HS-5 (cell line): ENCODE results near the gene PIGV.
A peak's percentile ranks its signal among the peaks of the same experiment; 100 is the strongest.

Experiments
- DNase-seq: peaks from one replicate; pipeline ENCODE4 v3.0.0-alpha.2; 2012; ENCODE audit warnings: low read depth

The PIGV gene

GRCh38 chr1:26774462-26774861 is 13.3 kb upstream of the PIGV start:
- DNase-seq: no peak

- no peak for DNase-seq
Observed at GRCh38 chr1:26775666-26776065, 12.1 kb upstream of the PIGV start.

- no peak for DNase-seq
Observed at GRCh38 chr1:26779098-26779668, 8.6 kb upstream of the PIGV start.

DNA sequence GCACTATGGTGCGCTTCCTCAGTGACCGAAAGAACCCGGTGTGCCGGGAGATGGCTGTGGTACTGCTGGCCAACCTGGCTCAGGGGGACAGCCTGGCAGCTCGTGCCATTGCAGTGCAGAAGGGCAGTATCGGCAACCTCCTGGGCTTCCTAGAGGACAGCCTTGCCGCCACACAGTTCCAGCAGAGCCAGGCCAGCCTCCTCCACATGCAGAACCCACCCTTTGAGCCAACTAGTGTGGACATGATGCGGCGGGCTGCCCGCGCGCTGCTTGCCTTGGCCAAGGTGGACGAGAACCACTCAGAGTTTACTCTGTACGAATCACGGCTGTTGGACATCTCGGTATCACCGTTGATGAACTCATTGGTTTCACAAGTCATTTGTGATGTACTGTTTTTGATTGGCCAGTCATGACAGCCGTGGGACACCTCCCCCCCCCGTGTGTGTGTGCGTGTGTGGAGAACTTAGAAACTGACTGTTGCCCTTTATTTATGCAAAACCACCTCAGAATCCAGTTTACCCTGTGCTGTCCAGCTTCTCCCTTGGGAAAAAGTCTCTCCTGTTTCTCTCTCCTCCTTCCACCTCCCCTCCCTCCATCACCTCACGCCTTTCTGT is 7.3 kb upstream of the PIGV start:
- DNase-seq: no peak

GRCh38 chr1:26781206-26781825 is 6.4 kb upstream of the PIGV start:
- DNase-seq: no peak

DNA sequence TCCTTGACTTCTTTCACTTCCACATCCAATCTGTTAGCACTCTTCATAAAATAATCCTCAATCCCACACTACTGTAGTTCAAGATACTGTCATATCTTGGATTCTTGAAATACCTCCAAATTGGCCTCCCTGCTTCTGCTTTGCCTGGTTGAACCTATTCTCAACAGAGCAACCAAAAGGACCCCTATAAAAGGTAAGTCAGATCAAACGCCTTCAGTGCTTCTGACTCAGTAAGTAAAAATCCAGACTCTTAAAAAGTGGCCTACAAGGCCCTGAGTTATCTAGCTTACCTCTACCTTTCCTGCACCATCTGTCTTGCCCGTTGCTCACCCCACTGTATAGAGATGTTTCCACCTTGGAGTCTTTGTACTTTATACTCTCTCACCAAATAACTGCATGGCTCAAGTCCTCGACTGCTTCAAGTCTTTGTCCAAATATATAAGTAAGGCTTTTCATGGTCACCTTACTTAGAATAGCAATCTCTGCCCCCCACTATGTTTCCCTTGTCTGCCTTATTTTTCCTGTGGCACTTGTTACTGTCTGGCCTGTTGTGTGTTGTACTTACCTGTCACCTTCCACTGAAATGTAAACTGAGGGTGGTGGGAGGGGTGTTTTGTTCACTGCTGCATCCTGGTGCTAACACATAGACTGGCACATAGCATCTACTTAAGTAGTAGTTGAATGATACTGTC is 5.1 kb upstream of the PIGV start:
- DNase-seq: no peak

- no peak for DNase-seq
Observed at GRCh38 chr1:26783646-26784022, 4.1 kb upstream of the PIGV start.

DNA sequence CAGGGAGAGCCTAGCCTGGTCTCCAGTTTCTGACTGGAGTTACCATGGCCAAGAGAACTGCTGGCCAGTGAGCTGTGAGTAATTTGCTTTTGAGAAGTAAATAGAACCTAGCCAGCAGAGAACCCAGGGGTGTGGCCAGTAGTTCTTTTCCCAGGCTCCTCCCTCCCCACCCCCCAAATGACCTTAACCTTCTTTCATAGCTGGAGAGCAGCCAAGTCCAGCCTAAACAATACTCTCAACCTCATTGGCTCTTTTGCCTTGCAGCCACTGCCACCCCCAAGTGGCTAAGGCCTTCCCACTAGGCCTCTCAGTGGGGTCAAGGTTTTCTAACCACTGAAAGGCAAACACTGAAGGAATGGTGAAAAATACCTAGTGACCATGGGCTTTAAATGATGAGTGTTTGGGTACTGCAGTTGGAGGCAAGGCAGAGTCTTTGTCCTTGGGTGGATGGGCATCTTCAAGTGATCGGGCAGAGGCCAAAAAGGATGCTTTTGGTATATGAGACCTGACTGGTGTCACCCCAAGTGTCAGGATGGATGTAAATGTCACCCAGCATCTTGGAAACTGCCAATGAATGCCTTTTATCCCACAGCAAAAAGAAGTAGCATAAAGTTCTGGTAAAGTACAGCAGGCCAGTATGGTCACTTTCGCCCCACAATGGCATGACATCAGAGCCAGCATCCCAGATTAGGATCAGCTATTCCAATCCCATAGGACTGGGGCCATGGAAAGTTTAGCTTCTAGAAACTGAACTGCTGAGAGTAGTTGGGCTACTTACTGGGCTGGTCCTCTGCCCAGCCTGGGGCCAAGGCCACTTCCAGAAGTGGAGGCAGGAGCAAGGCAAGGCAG is 3.5 kb upstream of the PIGV start:
- DNase-seq: no peak

GRCh38 chr1:26784886-26785285 is 2.9 kb upstream of the PIGV start:
- DNase-seq: no peak

DNA sequence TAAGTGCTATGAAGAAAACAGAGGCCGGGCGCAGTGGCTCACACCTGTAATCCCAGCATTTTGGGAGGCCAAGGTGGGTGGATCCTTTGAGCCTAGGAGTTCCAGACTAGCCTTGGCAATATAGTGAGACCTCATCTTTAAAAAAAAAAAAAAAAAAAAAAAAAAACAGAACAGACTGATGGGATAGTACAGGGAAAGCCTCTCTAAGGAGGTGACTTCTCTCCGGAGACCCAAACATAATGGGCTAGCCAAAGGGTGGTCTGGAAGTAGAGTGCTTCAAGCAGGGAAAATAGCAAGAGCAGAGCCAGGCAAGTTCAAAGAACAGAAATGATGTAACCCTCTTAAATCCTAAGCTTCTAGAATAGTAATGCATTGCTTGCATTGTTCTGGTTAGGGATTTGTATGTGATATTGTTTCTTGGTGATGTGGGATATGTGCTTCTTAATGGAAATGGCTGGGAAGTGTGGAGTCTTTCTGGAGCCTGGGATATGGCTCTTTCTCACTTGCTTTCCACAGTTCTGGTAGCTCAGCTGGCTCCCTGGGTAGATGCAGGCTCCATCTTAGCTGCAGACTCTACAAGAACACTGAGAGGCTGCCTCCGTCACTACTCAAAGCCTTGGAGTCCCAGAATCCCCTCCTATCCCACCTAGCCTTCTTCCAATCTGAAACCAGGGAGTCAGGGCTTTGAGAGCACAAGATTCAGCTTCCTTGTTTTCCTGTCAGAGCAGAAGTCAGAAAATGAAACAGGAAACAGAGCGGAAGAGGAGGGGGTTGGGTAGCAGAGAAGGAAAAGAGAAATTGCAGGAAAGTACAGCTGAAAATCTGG is 1.9 kb upstream of the PIGV start:
- DNase-seq: no peak

DNA sequence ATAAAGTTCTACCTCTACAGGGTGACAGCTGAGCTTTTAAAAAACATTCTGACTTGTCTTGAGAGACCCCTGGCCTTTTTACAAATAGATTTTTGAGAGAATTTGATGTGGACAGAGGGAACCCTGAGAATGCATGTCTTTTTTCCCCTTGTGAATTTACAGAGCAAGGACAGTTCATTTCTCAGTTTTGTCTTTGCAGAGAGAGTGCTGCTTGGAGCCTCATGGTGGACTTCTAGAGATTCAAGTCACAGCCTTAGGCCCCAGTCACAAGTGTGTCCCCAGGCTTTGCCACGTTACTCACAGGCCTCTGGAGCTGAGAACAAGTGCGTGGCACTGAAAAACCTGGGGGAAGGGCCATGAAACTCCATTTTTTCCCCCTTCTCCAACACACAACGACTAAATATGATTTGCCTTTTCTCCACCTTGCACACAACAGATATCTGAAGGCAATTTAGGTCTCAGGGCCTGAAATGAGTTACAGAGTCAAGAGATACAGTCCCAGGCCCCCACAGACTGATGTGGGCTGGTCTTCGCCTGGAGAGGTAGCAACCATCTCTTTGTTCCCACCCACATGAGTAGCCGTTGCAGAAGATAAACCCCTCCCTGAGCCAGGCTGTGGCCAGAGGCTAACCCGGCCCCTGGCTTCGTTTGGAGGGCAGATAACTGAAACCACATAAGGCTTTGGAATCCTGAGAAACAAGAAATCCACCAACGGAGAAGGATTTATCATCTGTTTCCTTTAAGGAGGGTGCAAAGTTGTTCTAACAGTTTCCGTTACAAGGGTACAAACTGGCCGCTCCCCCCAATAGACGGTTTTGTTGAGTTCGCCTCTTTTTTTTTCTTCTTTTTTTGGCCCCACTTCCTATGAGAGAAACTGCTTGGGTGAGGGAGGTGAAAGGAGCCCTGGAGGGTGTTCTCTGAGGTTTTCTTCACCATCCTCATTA is 1.0 kb upstream of the PIGV start:
- no peak for DNase-seq

DNA sequence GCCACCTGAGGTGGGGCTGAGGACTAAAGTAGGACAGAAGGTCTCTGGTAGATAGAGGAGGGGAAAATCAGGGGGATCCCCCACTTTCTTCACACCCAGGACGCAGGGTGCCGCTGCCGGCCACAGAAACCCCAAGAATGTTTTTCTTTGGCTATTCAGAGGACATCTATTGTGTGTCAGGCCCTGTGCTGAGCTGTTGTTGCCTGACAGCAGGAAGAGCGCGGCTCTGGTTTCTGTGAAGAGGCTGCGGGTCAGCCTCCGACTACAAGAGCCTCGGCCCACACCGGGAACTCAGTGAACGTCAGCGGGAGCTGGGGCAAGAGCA is 407 bp upstream of the PIGV start:
- no peak for DNase-seq

DNA sequence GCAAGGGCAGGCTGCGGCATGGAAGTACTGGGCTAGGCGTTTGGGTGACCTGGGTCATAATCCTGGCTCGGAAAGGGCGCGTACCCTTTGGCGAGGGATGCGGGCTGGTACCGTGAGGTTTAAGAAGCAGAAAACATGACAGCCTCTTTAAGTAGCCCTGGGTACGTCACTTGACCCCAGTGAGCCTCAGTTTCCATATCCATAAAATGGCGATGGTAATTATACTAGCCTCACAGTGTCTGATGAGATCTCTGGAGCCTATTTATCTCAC is 700 bp downstream of the PIGV start:
- DNase-seq: no peak

GRCh38 chr1:26788836-26789611 is 1.3 kb downstream of the PIGV start:
- DNase-seq: peak; percentile 76

DNA sequence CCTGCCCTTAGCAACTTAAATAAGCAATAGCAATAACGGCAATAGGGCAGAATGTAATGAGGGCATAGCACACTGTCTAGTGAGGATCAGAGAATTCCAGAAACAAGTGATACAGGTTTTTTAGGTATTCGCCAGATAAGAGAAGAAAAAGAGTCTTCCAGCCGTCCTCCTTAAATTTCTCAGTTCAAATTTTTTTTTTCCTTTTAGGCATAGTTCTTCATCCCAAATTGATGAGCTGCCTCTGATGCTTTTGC is 1.8 kb downstream of the PIGV start:
- DNase-seq: no peak

DNA sequence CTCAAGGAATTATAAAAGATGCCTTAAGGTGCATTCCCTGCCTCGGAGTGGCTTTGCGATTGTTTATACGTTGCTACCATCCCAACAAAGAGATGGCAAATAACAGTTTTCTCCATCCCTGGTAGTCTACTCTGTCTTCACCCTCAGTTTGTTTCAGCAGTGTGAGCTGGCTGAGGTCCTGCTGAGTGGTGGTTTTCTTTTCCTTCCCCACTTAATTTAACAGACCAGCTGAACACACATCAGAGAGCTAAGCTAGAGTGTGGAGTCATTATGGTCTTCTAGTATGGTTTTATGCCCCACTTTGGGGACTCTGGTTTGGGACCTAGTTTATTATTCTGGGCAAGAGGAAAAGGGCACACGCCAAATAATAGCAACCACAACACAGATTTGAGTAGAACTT is 2.2 kb downstream of the PIGV start:
- DNase-seq: no peak

DNA sequence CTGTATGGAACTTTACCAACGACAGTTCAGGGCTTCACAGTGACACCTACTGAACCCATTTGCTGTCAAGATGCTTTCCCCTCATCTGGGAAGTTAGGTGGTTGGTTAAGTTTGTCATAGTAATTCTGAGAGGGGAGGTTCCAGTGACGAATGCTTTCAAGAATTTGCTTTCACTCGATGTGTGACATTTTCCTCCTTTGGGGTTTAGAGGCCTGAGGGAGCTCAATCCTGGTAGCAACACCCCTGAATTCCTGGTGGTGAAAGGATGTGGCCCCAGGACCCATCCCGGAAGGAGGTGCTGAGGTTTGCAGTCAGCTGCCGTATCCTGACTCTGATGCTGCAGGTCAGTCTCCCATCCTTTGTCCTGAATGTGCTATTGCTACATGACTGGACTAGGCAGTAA is 2.8 kb downstream of the PIGV start:
- no peak for DNase-seq

GRCh38 chr1:26791148-26791547 is 3.4 kb downstream of the PIGV start:
- no peak for DNase-seq

DNA sequence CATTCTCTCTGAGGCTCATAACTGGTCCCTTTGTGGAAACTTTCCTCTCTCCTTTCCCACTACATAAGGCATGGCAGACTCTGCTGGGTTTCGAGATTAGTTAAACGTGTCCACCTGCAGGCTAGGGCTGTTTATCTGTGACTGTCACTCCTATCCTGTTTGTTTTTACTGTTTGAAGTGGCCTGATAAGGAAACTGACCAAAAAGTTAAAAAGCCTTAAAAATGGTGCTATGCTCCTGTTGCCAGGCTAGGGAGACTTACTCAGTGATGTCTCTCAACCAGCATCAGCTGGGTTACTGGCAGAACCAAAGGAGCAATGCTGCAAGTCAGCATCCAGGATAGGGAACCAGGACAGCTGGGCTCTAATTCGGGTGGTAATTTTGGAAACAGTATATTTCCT is 3.9 kb downstream of the PIGV start:
- no peak for DNase-seq

- DNase-seq: no peak
Observed at GRCh38 chr1:26792924-26793323, 5.2 kb downstream of the PIGV start.
